GM10266 (cell line): ENCODE results near the gene PTAFR.
"Not testable (repeated sequence)": the region's sequence is repeated elsewhere in the genome, so short reads cannot be mapped to it uniquely, and the experiment has no call there.

Source experiments
- DNase-seq: peaks from one replicate; pipeline ENCODE4 v3.0.0; 2012; ENCODE audit errors: extremely low spot score
- CTCF ChIP-seq: IDR thresholded peaks from 2 replicates; pipeline ENCODE4 v1.5.1; 2012; ENCODE audit warnings: mild to moderate bottlenecking, low read depth; ENCODE audit not compliant: control insufficient read depth, insufficient read depth; ENCODE audit errors: missing control alignments

PTAFR gene

GRCh38 chr1:28143496-28144202 lies 32.8 kb downstream of the PTAFR start:
- DNase-seq = no peak

GRCh38 chr1:28141685-28142084 lies 34.8 kb downstream of the PTAFR start:
- no peak for TF ChIP-seq CTCF
- DNase-seq = no peak

More at GRCh38 chr1:28143496-28144202, 32.8 kb downstream of the PTAFR start:
- no peak for TF ChIP-seq CTCF

- DNase-seq = not testable (repeated sequence)
These were observed 36.6 kb downstream of the PTAFR start for GRCh38 chr1:28139866-28140265.

GRCh38 chr1:28139025-28139712 lies 37.3 kb downstream of the PTAFR start:
- DNase-seq = no peak
- no peak for TF ChIP-seq CTCF

- TF ChIP-seq CTCF = no peak
- no peak for DNase-seq
These were observed 39.4 kb downstream of the PTAFR start for GRCh38 chr1:28136922-28137613.

GRCh38 chr1:28136169-28136921 lies 40.1 kb downstream of the PTAFR start:
- no peak for TF ChIP-seq CTCF
- DNase-seq = no peak

GRCh38 chr1:28135371-28136168 lies 40.9 kb downstream of the PTAFR start:
- DNase-seq = no peak
- TF ChIP-seq CTCF = no peak
